ENCODE data around the gene HS3ST4. TPM values are rescaled to one million over a fixed set of nuclear protein-coding genes. Genes with fewer than 3 reads are reported as not detected.
"Not testable (repeated sequence)": the region's sequence is repeated elsewhere in the genome, so short reads cannot be mapped to it uniquely, and the experiment has no call there.

Gene HS3ST4
- total RNA-seq, 2 donors from 2014 or later = not detected

DNA sequence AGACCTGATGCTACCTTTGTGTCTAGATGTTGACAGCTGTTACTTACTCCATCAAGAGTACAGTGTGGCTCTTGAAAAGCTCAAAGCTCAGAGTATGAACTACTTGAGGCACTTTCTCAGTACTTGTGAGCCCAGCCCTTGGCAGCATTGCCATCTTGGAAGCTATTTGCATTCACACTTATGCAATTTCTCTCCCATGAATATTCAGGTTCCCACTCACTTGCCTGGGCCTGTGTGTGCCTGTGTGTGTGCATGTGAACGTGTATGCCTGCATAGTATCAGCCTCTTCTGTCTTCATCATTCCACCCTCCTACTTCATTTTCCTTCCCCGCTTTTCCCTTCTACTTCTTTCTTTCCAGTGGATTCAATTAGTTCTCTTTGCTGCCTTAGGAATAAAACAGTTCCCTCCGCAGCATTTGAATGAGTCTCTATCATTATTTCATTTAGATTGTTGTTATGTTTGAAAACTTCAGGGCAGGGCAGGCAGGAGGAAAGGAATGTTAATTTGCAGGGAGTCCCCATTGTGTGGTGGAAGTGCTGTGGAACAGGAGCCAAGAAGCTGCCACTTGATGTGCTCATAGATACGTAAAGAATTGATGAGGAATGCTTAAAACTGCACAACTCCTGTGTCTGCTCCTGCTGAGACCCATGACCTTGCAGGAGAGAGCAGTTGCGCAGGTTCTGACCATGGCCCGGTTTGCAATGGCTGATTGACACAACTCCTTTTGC, 58.9 kb downstream of the HS3ST4 start:
- no peak for ATAC-seq (replicated peaks in 1 of 2)
- no peaks in the 10 kb centered on the region for H3K4me1 Mint-ChIP-seq (ENCODE audit: low read depth)
- H3K36me3 Mint-ChIP-seq (ENCODE audit: insufficient read depth in 2 of 2) = no peaks in the 10 kb centered on the region
- H3K27ac Mint-ChIP-seq = no peak overlapping the region
- H3K27me3 Mint-ChIP-seq (ENCODE audit: low read depth) = no peaks in the 10 kb centered on the region
- peaks cover 5 to 6% of the 10 kb centered on the region in 2 donors for H3K9me3 Mint-ChIP-seq
- DNase-seq = no peak
- H3K4me3 Mint-ChIP-seq = no peak overlapping the region

DNA sequence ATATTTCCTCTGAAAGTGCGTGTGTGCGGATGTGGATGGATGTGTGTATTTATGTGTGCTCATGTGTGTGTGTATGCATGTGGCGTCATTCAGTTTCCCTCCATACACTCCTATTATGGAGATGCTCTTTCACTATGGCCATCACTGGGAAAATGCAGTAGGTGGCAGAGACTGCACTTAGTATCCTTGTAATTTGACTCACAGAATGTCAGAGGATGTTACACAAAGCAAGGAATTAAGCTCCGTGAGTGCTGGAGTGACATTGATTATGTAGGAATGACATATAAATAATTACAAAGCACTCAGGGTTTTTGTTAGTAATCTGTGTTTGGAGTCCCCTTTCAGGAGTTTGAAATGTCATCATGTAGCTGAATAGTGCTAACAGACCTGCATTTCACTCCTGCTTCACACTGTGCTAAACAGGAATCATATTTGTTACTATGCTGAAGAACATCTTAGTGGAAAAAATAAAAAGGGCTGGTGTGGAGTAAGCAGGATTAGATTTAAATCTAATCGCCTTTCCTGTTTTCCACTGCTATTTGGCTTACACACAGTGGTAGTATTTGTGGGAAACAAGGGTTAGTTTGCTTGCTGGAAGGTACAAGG, 59.6 kb downstream of the HS3ST4 start:
- ATAC-seq (replicated peaks in 1 of 2) (no peak), DNase-seq (no peak)
- no peak overlapping the region for H3K27ac Mint-ChIP-seq
- H3K4me3 Mint-ChIP-seq = no peak overlapping the region
- no peaks in the 10 kb centered on the region for H3K4me1 Mint-ChIP-seq (ENCODE audit: low read depth)
- peaks cover 3% of the 10 kb centered on the region in 2 donors for H3K9me3 Mint-ChIP-seq
- H3K27me3 Mint-ChIP-seq (ENCODE audit: low read depth) = no peaks in the 10 kb centered on the region
- no peaks in the 10 kb centered on the region for H3K36me3 Mint-ChIP-seq (ENCODE audit: insufficient read depth in 2 of 2)

DNA sequence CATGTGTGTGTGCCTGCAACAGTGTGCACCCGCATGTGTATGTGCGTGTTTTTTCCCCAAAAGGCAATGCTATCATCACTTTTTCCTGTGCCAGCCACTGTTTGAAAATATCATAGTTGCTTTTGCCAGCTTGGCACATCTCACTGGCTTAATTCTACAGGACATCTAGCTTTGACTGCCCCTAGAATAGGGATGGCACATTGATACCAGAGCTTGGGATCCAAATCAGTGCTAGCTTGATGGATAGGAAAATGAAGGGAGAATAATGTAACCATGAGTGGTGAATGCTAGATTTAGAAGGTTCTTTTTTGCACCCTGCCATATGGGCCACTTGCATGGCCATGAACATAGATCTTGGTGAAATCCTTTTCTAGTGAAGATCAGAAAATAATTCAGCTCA, 72.7 kb downstream of the HS3ST4 start:
- H3K9me3 Mint-ChIP-seq = no peaks in the 10 kb centered on the region
- H3K4me1 Mint-ChIP-seq (ENCODE audit: low read depth) = no peaks in the 10 kb centered on the region
- H3K36me3 Mint-ChIP-seq (ENCODE audit: insufficient read depth in 2 of 2) = no peaks in the 10 kb centered on the region
- H3K4me3 Mint-ChIP-seq = no peak overlapping the region
- DNase-seq (no peak), ATAC-seq (replicated peaks in 1 of 2) (no peak)
- no peak overlapping the region for H3K27ac Mint-ChIP-seq
- no peaks in the 10 kb centered on the region for H3K27me3 Mint-ChIP-seq (ENCODE audit: low read depth)

DNA sequence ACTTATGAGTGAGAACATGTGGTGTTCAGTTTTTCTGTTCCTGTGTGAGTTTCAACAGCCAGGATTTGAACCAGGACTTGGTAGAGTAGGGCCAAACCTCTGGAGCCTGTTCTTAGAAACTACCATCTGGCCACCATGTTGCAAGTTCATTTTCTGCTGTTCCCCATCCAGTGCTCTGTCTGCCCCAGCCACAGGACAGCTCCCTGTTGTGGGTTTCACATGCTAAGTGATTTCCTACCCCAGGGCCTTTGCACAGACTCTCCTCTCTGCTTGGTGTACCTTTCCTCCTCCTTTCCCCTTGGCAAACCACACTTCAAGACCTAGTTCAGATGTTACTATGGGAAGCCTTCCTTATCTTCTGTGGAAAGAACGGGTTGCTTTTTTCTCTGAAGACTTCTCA, 79.5 kb downstream of the HS3ST4 start:
- peaks cover 5% of the 10 kb centered on the region for H3K27me3 Mint-ChIP-seq (ENCODE audit: low read depth)
- DNase-seq (no peak), ATAC-seq (replicated peaks in 1 of 2) (no peak)
- H3K9me3 Mint-ChIP-seq = no peaks in the 10 kb centered on the region
- no peaks in the 10 kb centered on the region for H3K36me3 Mint-ChIP-seq (ENCODE audit: insufficient read depth in 2 of 2)
- no peaks in the 10 kb centered on the region for H3K4me1 Mint-ChIP-seq (ENCODE audit: low read depth)
- H3K27ac Mint-ChIP-seq = no peak overlapping the region
- H3K4me3 Mint-ChIP-seq = no peak overlapping the region

DNA sequence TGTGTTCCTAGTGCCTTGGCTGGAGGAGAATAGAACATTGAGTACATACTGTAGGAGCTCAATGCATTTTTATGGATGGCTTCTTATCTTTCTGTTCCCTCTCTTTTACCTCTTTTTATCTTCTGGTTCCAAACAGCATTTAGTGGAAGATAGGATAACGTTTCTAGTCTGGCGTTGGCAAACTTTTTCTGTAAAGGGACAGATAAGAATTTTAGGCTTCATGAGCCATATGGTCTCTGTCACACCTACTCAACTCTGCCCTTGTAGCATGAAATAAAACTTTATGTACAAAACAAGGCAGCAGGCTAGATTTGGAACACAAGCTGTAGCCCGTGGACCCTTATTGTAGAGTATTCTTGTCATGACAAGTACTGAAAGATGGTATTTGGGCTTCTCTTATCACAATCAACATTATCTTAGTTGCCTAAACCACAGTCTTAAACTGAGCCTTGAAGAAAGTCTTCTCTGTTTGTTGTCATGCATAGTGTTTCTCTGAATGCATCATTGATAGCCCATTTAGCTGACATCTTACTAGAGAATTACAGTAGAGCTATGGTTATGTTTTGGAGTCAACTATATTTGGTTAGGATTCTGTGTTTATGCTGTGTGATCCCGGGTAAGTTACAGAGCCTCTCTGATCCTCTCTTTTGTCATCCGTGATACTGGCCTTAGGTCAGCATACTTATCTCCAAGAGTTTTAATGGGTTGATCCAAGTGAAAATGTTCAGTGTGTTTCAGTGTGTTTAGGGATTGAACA, 80.2 kb downstream of the HS3ST4 start:
- Mint-ChIP-seq H3K36me3 (ENCODE audit: insufficient read depth in 2 of 2) (no peaks in the 10 kb centered on the region), H3K27ac (no peak overlapping the region), H3K27me3 (ENCODE audit: low read depth) (peaks cover 5% of the 10 kb centered on the region), H3K4me1 (ENCODE audit: low read depth) (no peaks in the 10 kb centered on the region), H3K9me3 (no peaks in the 10 kb centered on the region), H3K4me3 (no peak overlapping the region)
- ATAC-seq (replicated peaks in 1 of 2) = no peak
- DNase-seq = no peak

DNA sequence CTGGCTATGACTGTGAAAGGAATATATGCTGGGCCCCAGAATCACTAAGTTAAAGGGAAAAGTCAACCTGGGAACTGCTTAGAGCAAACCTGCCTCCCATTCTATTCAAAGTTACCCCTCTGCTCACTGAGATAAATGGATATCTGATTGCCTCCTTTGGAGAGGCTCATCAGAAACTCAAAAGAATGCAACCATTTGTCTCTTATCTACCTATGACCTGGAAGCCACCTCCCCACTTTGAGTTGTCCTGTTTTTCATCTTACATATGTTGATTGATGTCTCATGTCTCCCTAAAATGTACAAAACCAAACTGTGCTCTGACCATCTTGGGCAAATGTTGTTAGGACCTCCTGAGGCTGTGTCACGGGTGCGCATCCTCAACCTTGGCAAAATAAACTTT, 84.5 kb downstream of the HS3ST4 start:
- not testable (repeated sequence) for H3K27ac Mint-ChIP-seq; ATAC-seq (replicated peaks in 1 of 2); DNase-seq; H3K4me3 Mint-ChIP-seq; H3K9me3 Mint-ChIP-seq; H3K4me1 Mint-ChIP-seq (ENCODE audit: low read depth); H3K36me3 Mint-ChIP-seq (ENCODE audit: insufficient read depth in 2 of 2)
- peaks cover 11% of the 10 kb centered on the region for H3K27me3 Mint-ChIP-seq (ENCODE audit: low read depth)

DNA sequence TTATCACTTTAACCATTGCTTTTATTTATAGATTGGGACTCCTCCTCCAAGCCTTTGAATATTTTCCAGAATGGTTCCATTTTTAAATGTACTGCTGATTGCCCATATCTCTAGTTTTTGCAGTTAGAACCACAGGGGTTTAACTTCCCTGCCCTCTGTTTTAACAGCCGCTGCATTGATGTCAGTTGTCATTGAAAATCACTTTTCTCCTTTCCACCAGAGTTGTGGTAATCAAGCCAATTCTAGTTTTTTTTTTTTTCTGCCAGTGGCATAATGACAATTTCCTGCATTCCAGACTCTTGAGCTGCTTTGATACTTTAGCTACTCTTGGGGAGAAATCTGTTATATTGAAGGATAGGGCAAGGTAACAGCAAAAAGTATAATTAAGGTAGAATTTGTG, 91.5 kb downstream of the HS3ST4 start:
- Mint-ChIP-seq H3K27ac (no peak overlapping the region), H3K27me3 (ENCODE audit: low read depth) (peaks cover 6% of the 10 kb centered on the region), H3K9me3 (peaks cover 0 to 3% of the 10 kb centered on the region in 2 donors), H3K4me1 (ENCODE audit: low read depth) (no peaks in the 10 kb centered on the region), H3K36me3 (ENCODE audit: insufficient read depth in 2 of 2) (no peaks in the 10 kb centered on the region), H3K4me3 (no peak overlapping the region)
- DNase-seq (no peak), ATAC-seq (replicated peaks in 1 of 2) (no peak)

DNA sequence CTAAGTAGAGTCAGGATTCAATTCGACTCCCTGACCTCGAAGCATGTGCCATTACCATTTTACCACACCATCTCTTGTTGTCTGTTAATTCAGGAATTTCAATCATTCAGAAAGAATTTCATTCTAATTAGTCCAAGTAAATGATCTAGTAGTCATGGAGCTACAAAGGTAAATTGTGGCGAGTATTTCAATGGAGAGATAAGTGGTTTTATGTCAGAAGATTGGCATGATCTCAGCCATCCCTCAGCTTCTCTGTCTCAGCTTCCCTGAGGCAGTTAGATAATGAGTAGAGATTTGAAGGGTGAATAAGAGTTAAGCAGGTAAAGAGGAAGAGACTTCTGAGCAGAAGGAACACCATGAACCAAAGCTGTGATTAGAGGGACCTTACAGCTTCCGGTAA, 93.6 kb downstream of the HS3ST4 start:
- no peaks in the 10 kb centered on the region for H3K4me1 Mint-ChIP-seq (ENCODE audit: low read depth)
- H3K27ac Mint-ChIP-seq = no peak overlapping the region
- ATAC-seq (replicated peaks in 1 of 2) (no peak), DNase-seq (no peak)
- H3K4me3 Mint-ChIP-seq = no peak overlapping the region
- no peaks in the 10 kb centered on the region for H3K27me3 Mint-ChIP-seq (ENCODE audit: low read depth)
- peaks cover 0 to 3% of the 10 kb centered on the region in 2 donors for H3K9me3 Mint-ChIP-seq
- no peaks in the 10 kb centered on the region for H3K36me3 Mint-ChIP-seq (ENCODE audit: insufficient read depth in 2 of 2)

DNA sequence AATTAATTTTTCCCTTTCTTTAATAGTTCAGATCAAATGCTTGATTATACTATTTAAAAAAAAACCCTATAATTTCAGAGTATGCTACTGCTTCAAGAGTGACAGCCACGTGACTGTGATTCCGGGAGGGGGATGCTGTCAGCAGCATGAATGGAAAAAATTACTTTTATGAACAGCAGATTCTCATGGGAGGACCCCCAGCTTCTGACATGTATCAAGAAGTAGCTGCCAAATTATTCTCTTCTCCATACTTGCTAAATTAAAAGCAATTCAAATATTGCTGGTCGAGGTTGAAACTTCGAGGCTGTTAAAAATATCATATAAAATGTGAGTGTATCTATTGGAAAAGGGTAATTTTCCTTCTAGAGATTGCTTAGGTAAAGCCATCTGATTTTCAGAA, 95.0 kb downstream of the HS3ST4 start:
- no peaks in the 10 kb centered on the region for H3K36me3 Mint-ChIP-seq (ENCODE audit: insufficient read depth in 2 of 2)

DNA sequence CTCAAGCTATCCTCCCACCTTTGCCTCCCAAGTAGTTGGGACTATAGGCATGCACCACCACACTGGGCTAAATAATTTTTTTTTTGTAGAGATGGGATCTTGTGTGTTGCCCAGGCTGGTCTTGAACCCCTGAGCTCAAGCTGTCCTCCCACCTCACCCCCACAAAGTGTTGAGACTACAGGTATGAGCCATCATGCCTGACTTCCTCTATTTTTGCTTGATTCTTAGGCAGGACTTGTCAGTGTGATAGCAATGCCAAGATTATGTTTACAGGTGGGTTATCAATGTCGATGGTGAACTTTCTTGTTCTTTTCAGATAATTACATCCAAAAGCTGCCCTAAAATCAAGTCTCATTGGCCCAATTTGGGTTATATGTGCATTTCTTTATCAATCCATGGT, 96.9 kb downstream of the HS3ST4 start:
- no peak overlapping the region for H3K27ac Mint-ChIP-seq

More for the DNA sequence above, 95.0 kb downstream of the HS3ST4 start:
- Mint-ChIP-seq H3K9me3 (peaks cover 0 to 3% of the 10 kb centered on the region in 2 donors), H3K4me1 (ENCODE audit: low read depth) (no peaks in the 10 kb centered on the region), H3K27ac (no peak overlapping the region), H3K27me3 (ENCODE audit: low read depth) (no peaks in the 10 kb centered on the region), H3K4me3 (no peak overlapping the region)
- no peak for DNase-seq
- no peak for ATAC-seq (replicated peaks in 1 of 2)

DNA sequence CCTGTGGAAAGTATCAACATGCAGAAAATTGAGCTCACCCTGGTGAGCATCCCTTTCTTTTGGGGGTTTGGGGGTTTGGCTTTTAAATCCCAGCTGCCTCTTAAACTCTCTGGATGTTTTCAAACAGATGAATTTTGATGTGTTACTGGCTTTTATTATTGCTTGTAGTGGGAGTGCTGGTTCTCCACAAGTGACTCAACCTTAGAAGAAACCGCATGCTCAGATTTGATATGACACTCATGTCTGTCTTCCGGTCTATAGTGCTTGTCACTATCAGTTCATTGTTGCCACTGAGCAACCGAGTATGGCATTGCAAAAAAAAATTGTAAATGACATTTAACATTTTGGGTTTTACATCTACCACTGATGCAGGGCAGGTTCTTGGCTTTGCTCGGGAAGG, 104.5 kb downstream of the HS3ST4 start:
- Mint-ChIP-seq H3K27ac (no peak overlapping the region), H3K9me3 (peaks cover 0 to 2% of the 10 kb centered on the region in 2 donors), H3K36me3 (ENCODE audit: insufficient read depth in 2 of 2) (no peaks in the 10 kb centered on the region), H3K27me3 (ENCODE audit: low read depth) (no peaks in the 10 kb centered on the region), H3K4me3 (no peak overlapping the region), H3K4me1 (ENCODE audit: low read depth) (no peaks in the 10 kb centered on the region)
- DNase-seq (no peak), ATAC-seq (replicated peaks in 1 of 2) (no peak)

More for the DNA sequence above, 96.9 kb downstream of the HS3ST4 start:
- no peaks in the 10 kb centered on the region for H3K36me3 Mint-ChIP-seq (ENCODE audit: insufficient read depth in 2 of 2)
- DNase-seq (no peak), ATAC-seq (replicated peaks in 1 of 2) (no peak)
- no peaks in the 10 kb centered on the region for H3K27me3 Mint-ChIP-seq (ENCODE audit: low read depth)
- H3K4me3 Mint-ChIP-seq = no peak overlapping the region
- H3K4me1 Mint-ChIP-seq (ENCODE audit: low read depth) = no peaks in the 10 kb centered on the region
- peaks cover 0 to 3% of the 10 kb centered on the region in 2 donors for H3K9me3 Mint-ChIP-seq

DNA sequence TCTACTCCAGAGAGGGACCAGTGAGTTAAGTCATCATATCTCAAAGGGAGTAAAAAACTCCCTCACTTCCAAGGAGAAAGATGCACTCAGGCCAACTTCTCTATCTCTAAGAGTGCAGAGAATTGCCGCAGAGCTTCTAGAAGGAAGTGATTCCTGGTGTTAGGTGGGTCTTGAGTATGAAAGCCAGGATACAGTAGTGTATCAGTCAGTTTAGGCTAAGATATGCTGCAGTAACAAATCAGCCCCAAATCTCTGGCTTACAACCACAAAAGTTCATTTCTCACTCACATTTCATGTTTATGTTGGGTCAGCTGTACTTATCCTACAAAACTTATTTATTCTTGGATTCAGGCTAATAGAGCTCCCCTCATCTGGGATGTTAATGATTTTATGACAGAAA, 106.3 kb downstream of the HS3ST4 start:
- Mint-ChIP-seq H3K4me1 (ENCODE audit: low read depth) (no peaks in the 10 kb centered on the region), H3K4me3 (no peak overlapping the region), H3K27ac (no peak overlapping the region), H3K9me3 (peaks cover 0 to 2% of the 10 kb centered on the region in 2 donors), H3K27me3 (ENCODE audit: low read depth) (no peaks in the 10 kb centered on the region), H3K36me3 (ENCODE audit: insufficient read depth in 2 of 2) (no peaks in the 10 kb centered on the region)
- DNase-seq (no peak), ATAC-seq (replicated peaks in 1 of 2) (no peak)

DNA sequence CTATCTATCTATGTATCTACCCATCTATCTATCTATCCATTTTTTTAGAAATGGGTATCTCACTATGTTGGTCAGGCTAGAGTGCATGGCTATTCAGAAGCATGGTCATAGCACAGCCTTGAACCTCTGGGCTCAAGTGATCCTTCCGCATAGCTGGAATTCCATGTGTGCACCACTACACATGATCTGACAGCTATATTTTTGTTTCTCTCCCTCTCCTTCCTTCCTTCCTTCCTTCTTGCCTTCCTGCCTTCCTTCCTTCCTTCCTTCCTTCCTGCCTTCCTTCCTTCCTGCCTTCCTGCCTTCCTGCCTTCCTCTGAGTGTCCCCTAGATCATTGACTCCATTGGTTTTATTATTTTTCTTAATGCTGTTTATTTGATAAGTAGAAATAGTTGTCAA, 108.1 kb downstream of the HS3ST4 start:
- no peak overlapping the region for H3K4me3 Mint-ChIP-seq
- ATAC-seq (replicated peaks in 1 of 2) = no peak
- no peaks in the 10 kb centered on the region for H3K36me3 Mint-ChIP-seq (ENCODE audit: insufficient read depth in 2 of 2)
- DNase-seq = no peak
- no peaks in the 10 kb centered on the region for H3K4me1 Mint-ChIP-seq (ENCODE audit: low read depth)
- peaks cover 0 to 2% of the 10 kb centered on the region in 2 donors for H3K9me3 Mint-ChIP-seq
- H3K27ac Mint-ChIP-seq = no peak overlapping the region
- no peaks in the 10 kb centered on the region for H3K27me3 Mint-ChIP-seq (ENCODE audit: low read depth)
